NCI-H82 (cell line): ENCODE data around the gene SLC44A4.
"Not testable (repeated sequence)": the region's sequence is repeated elsewhere in the genome, so short reads cannot be mapped to it uniquely, and the experiment has no call there.

Source experiments
- DNase-seq: peaks from one replicate; lab custom pipeline; 2025; lab: John Stamatoyannopoulos, UW

The SLC44A4 gene

DNA sequence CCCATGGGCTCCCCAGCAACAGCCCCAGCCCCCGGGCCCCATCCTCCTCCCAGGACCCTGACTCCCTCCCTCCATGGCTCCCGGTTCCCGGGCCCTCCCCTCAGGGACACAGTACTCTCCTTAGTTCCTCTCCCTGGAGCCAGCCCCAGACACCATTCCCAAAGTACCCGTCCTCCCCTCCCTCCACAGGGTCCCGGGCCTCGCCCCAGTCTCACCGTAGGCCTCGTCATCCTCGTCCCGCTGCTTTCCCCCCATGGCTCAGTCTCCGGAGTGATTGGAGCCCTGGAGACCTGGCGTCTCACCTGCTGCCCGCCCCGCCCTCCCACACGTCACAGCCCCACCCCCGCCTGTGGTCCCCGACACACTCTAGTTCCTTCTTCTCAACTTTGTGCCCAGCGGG, at the start of gene SLC44A4:
SLC44A4 (minus strand) TSS at position 272 of the 400 bp plus-strand sequence; CDS start at position 255, 17 bp downstream.
- DNase-seq, result no peak

DNA sequence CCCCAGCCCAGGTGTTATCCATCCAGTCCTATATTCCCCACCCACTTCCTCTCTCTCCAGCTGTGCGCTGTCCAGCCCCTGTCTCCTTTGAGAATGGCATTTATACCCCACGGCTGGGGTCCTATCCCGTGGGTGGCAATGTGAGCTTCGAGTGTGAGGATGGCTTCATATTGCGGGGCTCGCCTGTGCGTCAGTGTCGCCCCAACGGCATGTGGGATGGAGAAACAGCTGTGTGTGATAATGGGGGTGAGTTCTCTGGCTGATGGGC, 49.8 kb upstream of the SLC44A4 start:
- DNase-seq, result no peak

DNA sequence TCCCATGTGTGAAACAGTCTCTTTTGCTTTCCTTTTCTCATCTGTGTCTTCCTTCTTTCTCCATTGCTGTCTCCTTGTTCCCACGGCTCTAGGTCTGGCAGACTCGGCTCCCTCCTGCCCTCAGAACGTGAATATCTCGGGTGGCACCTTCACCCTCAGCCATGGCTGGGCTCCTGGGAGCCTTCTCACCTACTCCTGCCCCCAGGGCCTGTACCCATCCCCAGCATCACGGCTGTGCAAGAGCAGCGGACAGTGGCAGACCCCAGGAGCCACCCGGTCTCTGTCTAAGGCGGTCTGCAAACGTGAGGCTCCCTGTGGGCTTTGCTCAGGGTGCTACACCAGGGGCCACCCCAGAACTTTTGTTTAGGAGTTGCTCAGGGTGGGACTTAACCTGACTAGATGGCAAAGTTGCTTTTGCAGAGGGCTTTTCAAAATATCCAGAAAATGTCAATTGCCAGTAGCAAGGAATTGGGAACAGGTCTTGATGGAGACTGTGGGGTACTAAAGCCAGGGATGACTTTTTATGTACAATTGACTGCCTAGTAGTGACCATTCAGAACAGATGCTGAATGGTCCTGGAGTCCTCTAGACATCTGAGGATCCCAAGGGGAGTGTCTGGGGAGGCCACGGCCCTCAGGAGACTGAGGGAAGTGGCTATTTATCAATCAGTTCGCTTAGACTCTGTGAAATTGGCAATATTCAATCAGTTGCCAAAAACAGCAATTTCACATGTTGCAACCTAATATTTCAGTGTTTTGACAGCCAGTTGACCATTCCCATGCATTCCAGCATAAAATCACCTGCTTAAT, 49.3 kb upstream of the SLC44A4 start:
- no peak for DNase-seq

DNA sequence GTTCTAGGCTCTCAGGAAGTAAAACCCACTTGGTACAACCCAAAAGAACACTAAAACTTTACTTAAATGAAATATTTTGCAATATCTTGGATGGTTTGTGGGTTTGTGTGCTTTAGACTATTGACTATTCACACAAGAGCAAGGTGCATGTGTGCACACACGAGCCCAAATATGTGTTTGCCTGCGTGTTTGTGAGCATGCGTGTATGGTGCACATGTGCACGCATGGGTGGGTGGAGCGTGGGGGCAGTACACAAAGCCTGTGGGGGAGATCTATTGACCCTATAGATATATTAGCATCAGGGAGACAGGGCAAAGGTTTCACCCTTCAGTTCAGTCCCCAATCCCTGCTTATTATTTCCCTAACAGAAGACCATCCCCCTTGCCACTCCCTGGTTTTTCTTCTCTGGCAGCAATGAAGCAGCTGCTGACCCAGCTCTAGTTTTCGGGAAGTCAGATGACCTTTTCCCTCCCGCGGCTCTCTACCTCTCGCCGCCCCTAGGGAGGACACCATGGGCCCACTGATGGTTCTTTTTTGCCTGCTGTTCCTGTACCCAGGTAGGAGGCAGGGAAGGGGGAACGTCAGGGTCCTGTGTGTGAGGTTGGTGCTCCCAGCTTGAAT, 48.6 kb upstream of the SLC44A4 start, which contains the start of gene C2:
C2 (plus strand) TSS at position 476 of the 621 bp plus-strand sequence; CDS start at position 512, 36 bp downstream.
- DNase-seq, result no peak

DNA sequence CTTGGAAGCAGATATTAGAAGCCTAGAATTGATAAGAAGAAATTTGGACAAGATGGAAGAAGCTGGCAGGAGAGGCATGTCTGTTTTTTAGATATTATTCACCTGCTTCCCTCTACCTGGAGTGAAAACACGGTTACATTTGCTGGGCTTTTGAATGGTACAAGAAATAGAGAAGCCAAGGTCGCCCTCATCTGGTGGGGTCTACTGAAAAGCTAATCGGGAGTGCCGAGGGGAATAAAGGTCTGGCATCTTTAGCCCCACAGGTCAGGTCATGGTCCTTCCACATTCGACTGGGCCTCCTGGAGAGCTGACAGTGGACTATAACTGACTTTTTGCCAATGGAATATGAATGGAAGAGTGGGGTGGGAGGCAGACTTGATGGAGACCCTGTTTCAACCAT, 44.1 kb upstream of the SLC44A4 start:
- DNase-seq, result peak; percentile 61

DNA sequence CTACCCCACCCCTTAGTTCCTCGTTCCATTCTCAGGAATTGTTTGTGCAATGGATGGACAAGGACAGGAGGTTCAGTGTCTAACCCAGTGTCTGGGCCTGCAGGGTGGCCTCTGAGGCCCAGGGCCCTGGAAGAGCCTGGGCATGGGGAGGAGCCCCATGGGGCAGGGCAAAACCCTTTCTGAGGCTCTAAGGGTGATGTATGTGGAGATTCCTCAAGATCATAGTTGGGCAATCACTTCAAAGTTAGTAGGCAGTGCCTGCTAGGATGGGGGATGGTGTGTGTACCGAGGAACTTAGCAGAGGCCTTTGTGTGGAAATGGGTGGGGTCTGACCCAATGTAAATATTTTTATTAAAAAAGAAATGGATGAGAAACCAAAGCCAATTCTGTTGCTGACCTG, 42.0 kb upstream of the SLC44A4 start:
- DNase-seq, result no peak

DNA sequence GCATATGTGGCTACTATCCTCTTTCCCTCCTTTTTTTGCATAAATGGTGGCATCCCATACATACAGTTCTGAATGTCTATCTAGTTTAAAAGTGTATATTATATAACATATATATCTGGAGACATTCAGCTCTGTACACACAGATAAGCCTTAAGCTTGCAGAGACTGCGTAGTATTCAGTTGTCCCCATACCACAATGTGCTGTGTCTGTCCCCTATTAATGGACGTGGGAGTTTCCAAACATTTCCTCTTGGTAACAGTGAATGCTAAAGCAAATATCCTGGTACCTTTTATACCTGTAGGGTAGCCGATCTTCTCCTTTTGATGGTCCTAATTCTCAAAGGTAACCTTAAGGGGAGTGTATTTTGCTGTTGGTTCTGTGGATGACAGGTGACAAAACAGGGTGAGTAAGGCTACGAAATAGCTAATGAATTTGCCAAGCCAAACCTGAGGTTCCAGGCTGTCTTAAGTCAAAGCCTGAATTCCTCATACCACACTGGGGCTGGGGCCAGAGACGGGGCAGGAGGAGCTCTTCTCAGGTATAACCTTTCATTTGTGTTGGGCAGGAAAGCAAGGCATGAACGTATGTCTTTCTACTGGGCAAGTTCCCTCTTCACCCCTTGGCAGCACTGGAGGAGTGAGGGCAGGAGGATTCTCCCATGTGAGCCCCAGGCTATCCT, 41.0 kb upstream of the SLC44A4 start:
- DNase-seq, result no peak

DNA sequence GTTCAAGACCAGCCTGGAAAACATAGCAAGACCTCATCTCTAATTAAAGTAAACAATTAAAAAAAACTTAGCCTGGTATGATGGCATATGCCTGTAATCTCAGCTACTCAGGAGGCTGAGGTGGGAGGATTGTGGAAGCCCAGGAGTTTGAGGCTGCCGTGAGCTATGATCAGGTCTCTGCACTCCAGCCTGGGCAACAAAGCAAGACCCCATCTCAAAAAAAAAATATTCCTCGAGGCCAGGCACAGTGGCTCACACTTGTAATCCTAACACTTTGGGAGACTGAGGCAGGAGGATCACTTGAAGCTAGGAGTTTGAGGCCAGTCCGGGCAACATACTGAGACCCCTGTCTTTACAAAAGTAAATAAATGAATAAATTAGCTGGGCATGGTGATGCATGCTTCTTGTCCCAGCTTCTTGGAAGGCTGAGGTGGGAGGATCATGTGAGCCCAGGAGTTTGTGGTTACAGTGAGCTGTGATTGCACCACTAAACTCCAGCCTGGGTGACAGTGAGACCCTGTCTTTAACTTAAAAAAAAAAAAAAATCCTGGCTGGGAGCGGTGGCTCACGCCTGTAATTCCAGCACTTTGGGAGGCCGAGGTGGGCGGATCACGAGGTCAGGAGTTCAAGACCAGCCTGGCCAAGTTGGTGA, 39.4 kb upstream of the SLC44A4 start:
- DNase-seq, result no peak

DNA sequence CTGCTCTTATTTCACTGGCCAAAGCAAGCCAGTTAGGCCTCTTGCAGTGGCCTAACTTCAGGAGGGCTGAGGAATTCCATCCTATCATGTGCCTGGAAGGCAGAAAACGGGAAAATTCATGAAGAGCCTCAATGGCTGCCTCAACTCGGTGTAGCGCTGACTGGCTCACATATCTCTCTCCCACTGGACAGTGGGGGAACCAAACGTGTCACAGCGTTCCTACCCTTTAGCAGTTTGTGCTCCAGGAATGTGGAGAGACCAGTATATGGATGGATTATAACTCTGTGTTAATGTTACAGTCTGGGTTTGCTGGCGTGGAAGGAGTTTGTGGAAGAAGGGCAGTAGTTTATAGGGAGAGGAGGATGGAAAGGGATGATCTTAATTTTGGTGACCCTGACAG, 37.0 kb upstream of the SLC44A4 start:
- no peak for DNase-seq

DNA sequence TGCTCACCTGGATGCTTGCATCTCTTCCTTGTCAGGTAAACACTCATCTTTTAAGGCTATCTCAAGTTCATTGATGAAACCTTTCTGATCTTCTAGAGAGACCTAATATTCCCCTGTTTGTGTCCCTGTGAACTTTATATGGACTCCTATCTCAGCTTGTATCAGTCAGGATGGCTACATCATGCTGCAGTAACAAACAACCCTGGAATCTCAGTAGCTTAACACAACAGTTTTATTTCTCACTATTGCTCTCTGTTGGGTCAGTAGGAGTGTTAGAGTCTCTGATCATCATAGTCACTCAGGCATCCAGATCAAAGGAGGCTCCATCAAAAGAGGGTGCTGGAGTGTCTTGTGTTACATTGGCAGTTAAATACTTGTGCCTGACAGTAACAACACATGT, 36.6 kb upstream of the SLC44A4 start:
- DNase-seq, result no peak

DNA sequence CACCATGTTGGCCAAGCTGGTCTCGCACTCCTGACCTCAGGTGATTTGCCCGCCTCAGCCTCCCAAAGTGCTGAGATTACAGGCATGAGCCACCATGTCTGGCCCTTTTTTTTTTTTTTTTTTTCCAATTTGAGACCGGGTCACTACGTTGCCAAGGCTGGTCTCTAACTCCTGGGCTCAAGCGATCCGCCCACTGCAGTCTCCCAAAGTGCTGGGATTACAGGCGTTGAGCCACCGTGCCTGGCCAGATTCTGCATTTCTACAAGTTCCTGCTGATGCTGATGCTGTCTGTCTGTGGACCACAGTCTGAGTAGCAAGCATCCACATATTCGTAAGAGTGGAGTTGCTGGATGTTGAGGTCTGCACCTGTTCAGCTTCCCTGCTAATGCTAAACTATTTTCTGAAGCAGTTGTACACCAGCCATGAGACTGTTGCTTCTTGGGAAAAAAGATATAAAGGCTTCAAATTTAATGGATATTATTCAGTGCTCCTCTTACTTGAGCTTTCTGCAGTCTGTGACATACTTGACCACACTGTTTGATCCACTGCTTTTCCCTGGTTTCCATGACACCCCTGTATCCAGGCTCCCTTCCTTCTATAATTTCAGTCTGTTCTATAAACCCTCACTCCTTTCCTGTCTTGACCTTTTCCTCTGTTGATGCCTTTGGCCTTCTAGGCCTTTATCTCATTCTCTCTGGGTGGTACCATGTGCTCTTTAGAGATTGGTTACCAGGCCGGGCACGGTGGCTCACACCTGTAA, 33.2 kb upstream of the SLC44A4 start:
- no peak for DNase-seq

DNA sequence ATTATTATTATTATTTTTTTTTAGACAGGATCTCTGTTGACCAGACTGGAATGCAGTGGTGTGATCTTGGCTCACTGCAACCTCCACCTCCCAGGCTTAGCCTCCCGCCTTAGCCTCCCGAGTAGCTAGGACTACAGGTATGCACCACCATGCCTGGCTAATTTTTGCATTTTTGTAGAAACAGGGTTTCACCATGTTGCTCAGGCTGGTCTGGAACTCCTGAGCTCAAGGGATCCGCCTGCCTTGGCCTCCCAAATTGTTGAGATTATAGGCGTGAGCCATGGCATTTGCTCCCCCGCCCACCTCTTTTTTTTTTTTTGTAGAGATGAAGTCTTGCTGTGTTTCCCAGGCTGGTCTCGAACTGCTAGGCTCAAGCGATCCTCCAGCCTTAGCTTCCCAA, 30.5 kb upstream of the SLC44A4 start:
- not testable (repeated sequence) for DNase-seq

DNA sequence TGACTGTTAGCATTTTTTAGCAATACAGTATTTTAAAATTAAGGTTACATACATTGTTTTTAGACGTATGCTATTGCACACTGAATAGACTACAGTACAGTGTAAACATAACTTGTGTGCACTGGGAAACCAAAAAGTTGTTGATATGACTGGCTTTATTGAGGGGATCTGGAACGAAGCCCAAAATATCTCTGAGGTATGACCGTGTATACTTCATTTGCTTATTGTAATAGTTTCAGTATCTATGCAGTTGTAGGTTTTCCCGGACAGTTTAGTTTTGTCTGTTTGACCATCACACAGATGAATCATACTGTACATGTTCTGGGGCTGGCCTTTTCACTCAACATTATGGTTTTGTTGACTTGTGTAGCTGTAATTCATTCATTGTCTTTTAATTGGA, 30.0 kb upstream of the SLC44A4 start:
- no peak for DNase-seq

DNA sequence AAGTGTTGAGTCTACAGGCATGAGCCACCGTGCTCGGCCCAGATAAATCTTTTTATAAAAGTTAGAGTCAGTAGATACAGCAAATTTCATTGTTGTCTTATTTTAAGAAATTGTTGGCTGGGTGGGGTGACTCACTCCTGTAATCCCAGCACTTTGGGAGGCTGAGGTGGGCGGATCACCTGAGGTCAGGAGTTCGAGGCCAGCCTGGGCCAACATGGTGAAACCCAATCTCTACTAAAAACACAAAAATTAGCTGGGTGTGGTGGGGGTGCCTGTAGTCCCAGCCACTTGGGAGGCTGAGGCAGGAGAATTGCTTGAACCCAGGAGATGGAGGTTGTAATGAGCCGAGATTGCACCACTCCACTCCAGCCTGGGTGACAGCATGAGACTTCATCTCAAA, 29.5 kb upstream of the SLC44A4 start:
- not testable (repeated sequence) for DNase-seq

DNA sequence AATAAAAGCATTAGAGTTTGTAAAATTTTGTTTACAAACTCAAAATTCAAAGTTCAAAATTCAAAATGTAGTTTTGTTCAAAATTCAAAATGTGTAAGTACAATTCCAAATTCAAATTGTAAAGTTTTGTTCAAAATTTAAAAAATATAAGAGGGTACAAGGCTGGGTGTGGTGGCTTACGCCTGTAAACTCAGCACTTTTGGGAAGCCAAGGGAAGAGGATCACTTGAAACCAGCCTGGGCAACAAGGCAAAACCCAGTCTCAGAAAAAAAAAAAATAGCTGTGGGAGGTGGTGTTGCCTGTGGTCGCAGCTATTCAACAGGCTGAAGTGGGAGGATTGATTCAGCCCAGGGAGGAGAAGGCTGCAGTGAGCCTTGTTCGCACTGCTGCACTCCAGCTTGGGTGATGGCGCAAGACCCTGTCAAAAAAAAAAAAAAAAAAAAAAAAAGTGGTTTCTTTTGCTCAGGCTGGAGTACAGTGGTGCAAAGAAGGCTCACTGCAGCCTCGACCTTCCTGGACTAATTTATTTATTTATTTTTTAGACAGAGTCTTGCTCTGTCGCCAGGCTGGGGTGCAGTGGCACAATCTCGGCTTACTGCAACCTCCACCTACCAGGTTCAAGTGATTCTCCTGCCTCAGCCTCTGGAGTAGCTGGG, 28.5 kb upstream of the SLC44A4 start:
- DNase-seq, result no peak

DNA sequence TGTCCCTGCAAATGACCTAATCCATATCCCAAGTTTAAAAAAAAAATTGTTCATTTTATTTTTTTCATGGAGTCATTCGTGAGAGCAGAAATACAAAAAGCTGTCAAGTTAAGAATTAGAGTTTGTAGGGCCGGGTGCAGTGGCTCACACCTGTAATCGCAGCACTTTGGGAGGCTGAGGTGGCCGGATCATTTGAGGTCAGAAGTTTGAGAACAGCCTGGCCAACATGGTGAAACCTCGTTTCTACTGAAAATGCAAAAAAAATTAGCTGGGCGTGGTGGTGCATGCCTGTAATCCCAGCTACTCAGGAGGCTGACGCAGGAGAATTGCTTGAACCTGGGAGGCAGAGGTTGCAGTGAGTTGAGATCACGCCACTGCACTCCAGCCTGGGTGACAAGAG, 27.9 kb upstream of the SLC44A4 start:
- not testable (repeated sequence) for DNase-seq

DNA sequence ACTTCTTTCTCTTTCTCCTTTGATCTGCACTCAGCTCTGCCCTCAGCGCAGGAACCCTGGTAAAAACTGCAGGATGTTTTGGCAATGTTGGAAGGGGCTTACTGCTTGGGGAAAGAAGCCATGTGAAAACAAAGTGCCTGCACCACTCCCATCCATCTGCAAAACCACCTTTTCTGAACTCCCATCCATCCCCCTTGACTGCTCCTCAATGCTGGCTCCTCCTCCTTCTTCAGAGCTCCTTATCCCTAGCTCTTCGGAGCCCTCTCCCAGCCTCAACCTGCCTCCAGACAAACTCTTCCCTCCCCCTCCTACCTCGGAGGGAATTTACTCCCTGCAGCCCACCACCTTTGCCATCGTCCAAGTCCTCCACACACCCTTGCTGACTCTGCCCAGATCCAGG, 27.3 kb upstream of the SLC44A4 start:
- DNase-seq, result peak; percentile 22

DNA sequence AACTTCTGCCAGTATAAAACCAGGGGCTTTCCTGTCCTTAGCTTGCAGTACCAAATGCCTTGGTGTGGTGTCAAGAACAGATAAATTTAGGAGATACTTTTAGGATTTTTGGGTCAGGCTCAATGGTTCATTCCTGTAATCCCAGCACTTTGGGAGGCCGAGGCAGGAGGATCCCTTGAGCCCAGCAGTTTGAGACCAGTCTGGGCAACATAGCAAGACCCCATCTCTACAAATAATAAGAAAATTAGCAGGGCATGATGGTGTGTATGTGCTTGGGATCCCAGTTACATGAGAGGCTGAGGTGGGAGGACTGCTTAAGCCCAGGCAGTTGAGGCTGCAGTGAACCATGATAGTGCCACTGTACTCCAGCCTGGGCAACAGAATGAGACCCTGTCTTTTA, 26.2 kb upstream of the SLC44A4 start:
- DNase-seq, result no peak

DNA sequence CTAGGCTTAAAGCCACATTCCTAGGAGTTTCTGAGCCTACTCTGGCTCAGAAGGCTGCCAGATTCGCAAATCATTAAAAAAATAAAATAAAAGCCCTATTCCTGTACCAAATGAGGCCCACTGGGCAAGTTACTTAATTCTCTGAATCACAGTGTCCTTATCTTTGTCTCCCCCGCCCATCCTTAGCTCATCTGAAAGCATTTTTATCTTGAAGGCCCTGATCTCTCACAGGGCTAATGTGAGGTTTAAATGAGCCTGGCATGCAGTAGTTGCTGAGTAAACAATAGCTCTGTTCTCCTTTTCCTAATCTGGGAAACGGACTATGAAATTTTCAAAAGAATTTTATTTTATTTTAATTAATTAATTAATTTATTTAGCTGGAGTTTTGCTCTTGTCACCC, 25.2 kb upstream of the SLC44A4 start:
- no peak for DNase-seq

DNA sequence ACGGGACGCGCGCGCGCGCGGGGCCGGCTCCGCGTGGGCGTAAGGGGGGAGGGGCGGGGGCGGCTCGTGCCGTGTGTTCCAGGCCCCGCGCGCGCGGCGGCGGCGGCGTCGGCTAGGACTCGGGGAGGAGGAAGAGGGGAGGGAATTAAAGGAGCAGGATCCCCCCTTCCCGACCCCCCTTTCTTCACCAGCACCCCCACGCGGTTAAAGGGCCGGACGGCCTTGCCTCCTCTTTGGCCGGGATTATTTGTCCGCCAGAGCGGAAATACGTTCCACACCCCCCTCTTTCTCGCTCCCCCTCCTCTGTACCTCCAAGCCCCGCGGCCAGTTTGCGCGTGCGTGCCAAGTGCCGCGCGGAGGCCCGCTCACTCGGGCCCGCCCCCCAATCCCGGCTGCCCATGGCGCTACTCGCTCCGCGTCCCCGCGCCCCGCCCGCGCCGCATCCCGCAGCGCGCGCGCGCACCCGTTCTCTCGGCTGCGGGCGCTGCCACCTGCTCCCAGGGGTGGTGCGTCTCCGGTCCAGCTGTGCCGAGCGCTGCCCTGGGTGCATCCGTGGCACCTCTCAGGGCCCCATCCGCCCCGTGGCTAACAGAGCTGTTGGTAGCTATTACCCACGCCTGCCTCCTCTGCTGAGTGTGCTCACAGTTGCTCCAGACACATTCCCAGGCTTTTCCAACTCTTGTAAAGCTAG, 23.3 kb upstream of the SLC44A4 start, which contains the start of gene ZBTB12:
ZBTB12 (minus strand) TSS at position 134 of the 691 bp plus-strand sequence. CDS start 781 bp downstream, outside the sequence.
- DNase-seq, result peak; percentile 99
